HL-60 (cell line): Measurements from ENCODE around the gene MMP15.

Experiments used
- DNase-seq, 2 experiments: peaks; one replicate each; pipeline ENCODE4 v3.0.0-alpha.2; 2010 to 2020; ENCODE audit warnings: low read depth in 1 of 2, low spot score in 1 of 2
- H3K27ac ChIP-seq: fragments of 250-450 bp; sonication (Bioruptor Pico); replicated peaks from 2 replicates; pipeline ENCODE4 v1.5.1; 2020; ENCODE audit warnings: mild to moderate bottlenecking, moderate library complexity
- H3K27me3 ChIP-seq: fragments of 250-450 bp; sonication (Bioruptor Pico); 2 replicates; pipeline ENCODE4 v1.5.1; 2021; ENCODE audit warnings: mild to moderate bottlenecking, moderate library complexity; ENCODE audit not compliant: insufficient read depth, poor library complexity, severe bottlenecking
- H3K4me3 ChIP-seq: replicated peaks from 2 replicates; pipeline ENCODE4 v1.5.1; 2011; ENCODE audit warnings: mild to moderate bottlenecking, control low read depth, low read length; ENCODE audit not compliant: insufficient read depth
- GABPA ChIP-seq: IDR thresholded peaks from 2 replicates; pipeline ENCODE4 v1.6.1; 2012; ENCODE audit warnings: low read depth
- POLR2AphosphoS5 ChIP-seq: IDR thresholded peaks from 2 replicates; pipeline ENCODE4 v1.6.1; 2012; ENCODE audit warnings: low read depth
- SPI1 ChIP-seq: IDR thresholded peaks from 2 replicates; pipeline ENCODE4 v1.6.1; 2012; ENCODE audit warnings: low read depth, mild to moderate bottlenecking, borderline replicate concordance
- TF ChIP-seq, protein P1 (sequence below): IDR thresholded peaks from 2 replicates; pipeline ENCODE4 v1.6.1; 2012; ENCODE audit warnings: low read depth; ENCODE audit not compliant: insufficient replicate concordance
- TF ChIP-seq, protein P2 (sequence below): IDR thresholded peaks from one replicate; pipeline ENCODE4 v1.5.1; 2011; ENCODE audit warnings: low read length, control low read depth, inconsistent platforms; ENCODE audit not compliant: insufficient read depth

The MMP15 gene

DNA sequence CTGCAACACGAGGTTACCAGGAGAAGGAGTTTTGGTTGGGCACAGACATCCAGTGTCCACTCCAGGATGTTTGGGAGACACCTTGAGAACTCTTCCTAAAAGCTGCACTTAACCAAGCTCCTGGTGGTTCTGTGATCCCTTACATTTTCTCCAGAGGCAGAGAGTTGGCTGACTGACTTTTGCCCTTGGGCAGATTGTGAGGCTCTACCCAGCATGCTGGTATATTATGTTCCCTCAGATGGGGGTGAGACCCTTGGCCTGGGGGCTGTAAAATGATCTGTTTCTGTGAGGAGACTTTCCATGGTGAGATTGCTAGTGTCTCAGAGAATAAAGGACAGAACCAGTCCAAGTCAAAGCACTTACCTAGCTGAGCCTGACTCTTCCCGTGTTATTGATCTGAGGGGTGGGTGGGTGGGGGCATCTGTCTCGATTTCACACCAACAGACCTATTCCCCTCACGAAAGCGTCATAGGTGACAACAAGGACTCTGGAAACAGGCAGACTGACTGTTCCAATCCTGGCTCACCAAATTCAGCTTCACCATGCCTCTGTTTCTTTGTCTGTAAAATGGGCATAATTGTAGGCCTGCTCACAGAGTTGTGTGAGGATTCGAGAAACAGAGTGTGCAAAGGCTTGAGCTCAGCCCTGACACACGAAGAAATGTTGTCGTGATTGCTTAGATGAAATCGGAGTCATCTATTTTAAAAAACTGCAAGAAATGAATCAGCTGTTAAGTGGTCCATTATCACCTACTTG, 12.2 kb upstream of the MMP15 start:
- no peak overlapping the region for H3K4me3 ChIP-seq
- no peak overlapping the region for H3K27ac ChIP-seq
- no peaks in the 10 kb centered on the region for H3K27me3 ChIP-seq
- TF ChIP-seq SPI1 (no peak), GABPA (no peak), POLR2AphosphoS5 (no peak)
- TF ChIP-seq, protein P1, sequence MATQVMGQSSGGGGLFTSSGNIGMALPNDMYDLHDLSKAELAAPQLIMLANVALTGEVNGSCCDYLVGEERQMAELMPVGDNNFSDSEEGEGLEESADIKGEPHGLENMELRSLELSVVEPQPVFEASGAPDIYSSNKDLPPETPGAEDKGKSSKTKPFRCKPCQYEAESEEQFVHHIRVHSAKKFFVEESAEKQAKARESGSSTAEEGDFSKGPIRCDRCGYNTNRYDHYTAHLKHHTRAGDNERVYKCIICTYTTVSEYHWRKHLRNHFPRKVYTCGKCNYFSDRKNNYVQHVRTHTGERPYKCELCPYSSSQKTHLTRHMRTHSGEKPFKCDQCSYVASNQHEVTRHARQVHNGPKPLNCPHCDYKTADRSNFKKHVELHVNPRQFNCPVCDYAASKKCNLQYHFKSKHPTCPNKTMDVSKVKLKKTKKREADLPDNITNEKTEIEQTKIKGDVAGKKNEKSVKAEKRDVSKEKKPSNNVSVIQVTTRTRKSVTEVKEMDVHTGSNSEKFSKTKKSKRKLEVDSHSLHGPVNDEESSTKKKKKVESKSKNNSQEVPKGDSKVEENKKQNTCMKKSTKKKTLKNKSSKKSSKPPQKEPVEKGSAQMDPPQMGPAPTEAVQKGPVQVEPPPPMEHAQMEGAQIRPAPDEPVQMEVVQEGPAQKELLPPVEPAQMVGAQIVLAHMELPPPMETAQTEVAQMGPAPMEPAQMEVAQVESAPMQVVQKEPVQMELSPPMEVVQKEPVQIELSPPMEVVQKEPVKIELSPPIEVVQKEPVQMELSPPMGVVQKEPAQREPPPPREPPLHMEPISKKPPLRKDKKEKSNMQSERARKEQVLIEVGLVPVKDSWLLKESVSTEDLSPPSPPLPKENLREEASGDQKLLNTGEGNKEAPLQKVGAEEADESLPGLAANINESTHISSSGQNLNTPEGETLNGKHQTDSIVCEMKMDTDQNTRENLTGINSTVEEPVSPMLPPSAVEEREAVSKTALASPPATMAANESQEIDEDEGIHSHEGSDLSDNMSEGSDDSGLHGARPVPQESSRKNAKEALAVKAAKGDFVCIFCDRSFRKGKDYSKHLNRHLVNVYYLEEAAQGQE, result no peak
- TF ChIP-seq, protein P2, sequence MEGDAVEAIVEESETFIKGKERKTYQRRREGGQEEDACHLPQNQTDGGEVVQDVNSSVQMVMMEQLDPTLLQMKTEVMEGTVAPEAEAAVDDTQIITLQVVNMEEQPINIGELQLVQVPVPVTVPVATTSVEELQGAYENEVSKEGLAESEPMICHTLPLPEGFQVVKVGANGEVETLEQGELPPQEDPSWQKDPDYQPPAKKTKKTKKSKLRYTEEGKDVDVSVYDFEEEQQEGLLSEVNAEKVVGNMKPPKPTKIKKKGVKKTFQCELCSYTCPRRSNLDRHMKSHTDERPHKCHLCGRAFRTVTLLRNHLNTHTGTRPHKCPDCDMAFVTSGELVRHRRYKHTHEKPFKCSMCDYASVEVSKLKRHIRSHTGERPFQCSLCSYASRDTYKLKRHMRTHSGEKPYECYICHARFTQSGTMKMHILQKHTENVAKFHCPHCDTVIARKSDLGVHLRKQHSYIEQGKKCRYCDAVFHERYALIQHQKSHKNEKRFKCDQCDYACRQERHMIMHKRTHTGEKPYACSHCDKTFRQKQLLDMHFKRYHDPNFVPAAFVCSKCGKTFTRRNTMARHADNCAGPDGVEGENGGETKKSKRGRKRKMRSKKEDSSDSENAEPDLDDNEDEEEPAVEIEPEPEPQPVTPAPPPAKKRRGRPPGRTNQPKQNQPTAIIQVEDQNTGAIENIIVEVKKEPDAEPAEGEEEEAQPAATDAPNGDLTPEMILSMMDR, result no peak
- no peak for DNase-seq

DNA sequence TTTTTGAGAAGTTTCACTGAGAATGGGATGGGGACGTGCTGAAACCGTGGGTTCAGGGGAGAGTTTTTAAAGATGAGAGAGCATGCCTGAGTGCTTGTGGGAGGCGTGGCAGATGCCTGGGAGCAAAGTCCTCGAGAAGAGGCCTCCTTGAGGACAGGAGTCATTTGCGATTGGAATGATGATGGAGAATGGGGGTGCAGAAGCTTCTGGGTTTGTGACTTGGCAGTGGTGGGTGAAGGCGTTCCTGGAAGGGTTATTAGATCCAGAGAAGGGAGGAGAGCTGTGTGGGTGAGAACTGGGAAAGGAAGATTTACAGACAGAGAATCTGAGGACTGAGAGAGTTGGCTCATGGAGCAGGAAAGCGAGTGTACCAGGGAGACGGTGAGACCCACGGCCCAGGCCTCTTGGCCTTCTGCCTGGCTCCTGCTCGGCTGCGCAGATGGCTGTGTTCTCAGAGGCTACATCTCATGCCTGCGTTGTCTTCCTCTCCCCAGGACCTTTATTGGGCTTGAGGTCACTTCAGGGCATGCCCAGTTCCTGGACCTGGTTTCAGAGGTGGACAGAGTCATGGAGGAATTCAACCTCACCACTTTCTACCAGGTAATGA, 8.6 kb upstream of the MMP15 start:
- DNase-seq, result no peak
- no peak overlapping the region for H3K27ac ChIP-seq
- H3K27me3 ChIP-seq, result no peaks in the 10 kb centered on the region
- no peak overlapping the region for H3K4me3 ChIP-seq
- TF ChIP-seq SPI1, result no peak
- TF ChIP-seq, protein P2, result no peak

DNA sequence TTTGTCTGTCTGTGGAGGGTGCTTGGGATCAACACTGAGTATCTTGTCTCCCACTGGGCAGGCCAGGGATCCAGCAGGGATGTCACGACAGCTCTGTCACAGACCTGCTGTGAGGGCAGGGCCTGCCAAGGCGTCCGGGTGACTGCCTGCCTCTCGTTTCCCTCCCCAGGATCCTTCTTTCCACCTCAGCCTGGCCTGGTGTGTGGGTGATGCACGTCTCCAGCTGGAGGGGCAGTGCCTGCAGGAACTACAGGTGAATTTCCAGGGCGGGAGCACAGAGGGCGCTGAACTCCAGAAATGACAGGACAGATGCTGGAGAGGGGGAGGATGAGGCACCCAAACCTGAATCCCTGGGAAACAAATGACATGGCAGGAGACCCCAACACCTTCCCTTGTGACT, 6.8 kb upstream of the MMP15 start:
- DNase-seq, result no peak
- no peak for TF ChIP-seq SPI1
- no peak for TF ChIP-seq POLR2AphosphoS5
- Histone ChIP-seq H3K27ac (no peak overlapping the region), H3K4me3 (no peak overlapping the region), H3K27me3 (no peaks in the 10 kb centered on the region)

DNA sequence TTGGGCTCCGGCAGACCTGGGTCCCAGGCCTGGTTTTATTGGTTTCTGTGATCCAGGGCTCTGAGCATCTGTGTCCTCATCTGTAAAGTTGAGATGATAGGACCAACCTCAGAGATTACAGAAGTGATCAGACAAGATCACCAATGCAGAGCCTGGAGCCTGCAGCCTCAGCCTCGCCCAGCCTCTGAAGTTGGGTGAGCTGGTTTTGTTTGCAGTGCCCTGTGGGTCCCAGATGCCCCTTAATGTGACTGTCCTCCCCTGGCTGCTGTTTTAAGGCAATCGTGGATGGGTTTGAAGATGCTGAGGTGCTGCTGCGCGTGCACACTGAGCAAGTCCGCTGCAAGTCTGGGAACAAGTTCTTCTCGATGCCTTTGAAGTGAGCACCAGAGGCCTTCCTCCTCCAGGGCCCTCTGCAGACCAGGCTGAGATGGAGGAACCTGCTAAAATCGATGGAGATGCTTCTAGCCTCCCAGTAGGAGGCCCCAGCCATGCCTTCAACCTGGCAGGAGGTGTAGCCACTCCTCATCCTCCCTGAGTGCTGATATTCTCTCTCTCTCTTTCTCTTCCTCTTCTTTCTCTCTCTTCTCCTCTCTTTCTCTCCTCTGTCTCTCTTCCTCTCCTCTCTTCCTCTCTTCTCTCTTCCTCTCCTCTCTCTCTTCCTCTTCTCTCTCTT, 5.6 kb upstream of the MMP15 start:
- no peak for DNase-seq
- Histone ChIP-seq H3K27me3 (peaks cover 6% of the 10 kb centered on the region), H3K27ac (no peak overlapping the region), H3K4me3 (no peak overlapping the region)
- TF ChIP-seq, protein P1, result no peak
- TF ChIP-seq SPI1 (no peak), POLR2AphosphoS5 (no peak), GABPA (no peak)
- TF ChIP-seq, protein P2, result no peak
